Peyer's patch (tissue), 4 donors: ENCODE measurements around the gene S100A1. TPM values are rescaled to one million over a fixed set of nuclear protein-coding genes. Genes with fewer than 3 reads are reported as not detected.

Experiments used
- DNase-seq, 3 donors: peaks; one replicate each; pipeline ENCODE4 v3.0.0-alpha.2; 2017 to 2019
- H3K27ac ChIP-seq, 4 donors: fragments of 200-600 bp; sonication (generic); one replicate each; pipeline ENCODE4 v1.5.1; 2016 to 2019
- H3K27me3 ChIP-seq, 2 donors: fragments of 200-600 bp; sonication (generic); one replicate each; pipeline ENCODE4 v1.5.1; 2019
- H3K36me3 ChIP-seq, 3 donors: fragments of 200-600 bp; sonication (generic); one replicate each; pipeline ENCODE4 v1.5.1; 2016 to 2019
- H3K4me1 ChIP-seq, 4 donors: fragments of 200-600 bp; sonication (generic); one replicate each; pipeline ENCODE4 v1.5.1; 2016 to 2019
- H3K4me3 ChIP-seq, 4 donors: fragments of 200-600 bp; sonication (generic); 1 replicate in 3 of 4; 2 replicates in 1 of 4; pipeline ENCODE4 v1.5.1; 2016 to 2019; ENCODE audit warnings: mild to moderate bottlenecking in 1 of 4
- H3K9me3 ChIP-seq, 4 donors: fragments of 200-600 bp; sonication (generic); one replicate each; pipeline ENCODE4 v1.5.1; 2016 to 2019; ENCODE audit warnings: mild to moderate bottlenecking in 1 of 4
- CTCF ChIP-seq, 6 experiments: fragments of 450-650 bp in 4 of 6; fragments of 200-600 bp in 2 of 6; sonication (generic) in 1 of 6; IDR thresholded peaks; one replicate each; pipeline ENCODE4 v1.5.1; 2017 to 2019; ENCODE audit warnings: antibody characterized with exemption in 6 of 6, mild to moderate bottlenecking in 3 of 6, moderate library complexity in 1 of 6
- POLR2A ChIP-seq, 2 donors: fragments of 450-650 bp; IDR thresholded peaks; one replicate each; pipeline ENCODE4 v1.5.1; 2017; ENCODE audit warnings: antibody characterized with exemption in 2 of 2, mild to moderate bottlenecking in 2 of 2, moderate library complexity in 2 of 2
- total RNA-seq, 4 donors: library from RNA; depleted of rRNA; stranded (reverse); fragments of >200 nt; gene quantifications; one replicate each; pipeline ENCODE4 v1.1.0, GENCODE V29; 2016

Gene S100A1
- total RNA-seq, 4 donors from 2014 or later: not detected

GRCh38 chr1:153643100-153643499, 14.9 kb downstream of the S100A1 start:
- Histone ChIP-seq H3K9me3 (no peaks in the 10 kb centered on the region), H3K4me1 (peaks cover 0 to 8% (median 0%) of the 10 kb centered on the region in 4 donors), H3K27ac (no peak overlapping the region), H3K36me3 (peaks cover 3 to 91% (median 5%) of the 10 kb centered on the region in 3 donors), H3K27me3 (no peaks in the 10 kb centered on the region), H3K4me3 (no peak overlapping the region)
- DNase-seq: peak in 1 of 3 donors; percentile 34
- TF ChIP-seq CTCF (IDR thresholded peaks at IDR 0.05) (no peak), POLR2A (IDR thresholded peaks at IDR 0.05) (no peak)

- TF ChIP-seq POLR2A (IDR thresholded peaks at IDR 0.05) (no peak), CTCF (IDR thresholded peaks at IDR 0.05) (no peak)
- Histone ChIP-seq H3K27ac (no peak overlapping the region), H3K4me3 (no peak overlapping the region), H3K4me1 (peaks cover 0 to 8% (median 0%) of the 10 kb centered on the region in 4 donors), H3K27me3 (no peaks in the 10 kb centered on the region), H3K36me3 (peaks cover 3 to 84% (median 5%) of the 10 kb centered on the region in 3 donors), H3K9me3 (no peaks in the 10 kb centered on the region)
- no peak for DNase-seq
Measured at GRCh38 chr1:153643816-153644215, 15.6 kb downstream of the S100A1 start.

GRCh38 chr1:153646672-153647345, 18.6 kb downstream of the S100A1 start:
- DNase-seq: peak in 1 of 3 donors; percentile 44
- H3K27me3 ChIP-seq: no peaks in the 10 kb centered on the region
- H3K27ac ChIP-seq: no peak overlapping the region
- no peak overlapping the region for H3K4me3 ChIP-seq
- H3K9me3 ChIP-seq: no peaks in the 10 kb centered on the region
- TF ChIP-seq CTCF (IDR thresholded peaks at IDR 0.05) (no peak), POLR2A (IDR thresholded peaks at IDR 0.05) (no peak)
- H3K4me1 ChIP-seq: peaks cover 0 to 8% (median 0%) of the 10 kb centered on the region in 4 donors
- H3K36me3 ChIP-seq: peaks cover 3 to 54% (median 5%) of the 10 kb centered on the region in 3 donors

- H3K9me3 ChIP-seq: no peaks in the 10 kb centered on the region
- DNase-seq: peak in 1 of 3 donors; percentile 39
- H3K4me1 ChIP-seq: peaks cover 0 to 8% (median 0%) of the 10 kb centered on the region in 4 donors
- H3K27ac ChIP-seq: no peak overlapping the region
- H3K4me3 ChIP-seq: no peak overlapping the region
- H3K36me3 ChIP-seq: peaks cover 3 to 49% (median 3%) of the 10 kb centered on the region in 3 donors
- no peaks in the 10 kb centered on the region for H3K27me3 ChIP-seq
- no peak for TF ChIP-seq POLR2A (IDR thresholded peaks at IDR 0.05)
- no peak for TF ChIP-seq CTCF (IDR thresholded peaks at IDR 0.05)
Measured at GRCh38 chr1:153647346-153647714, 19.1 kb downstream of the S100A1 start.

- no peak overlapping the region for H3K27ac ChIP-seq
- no peak overlapping the region for H3K4me3 ChIP-seq
- peaks cover 0 to 7% (median 0%) of the 10 kb centered on the region in 4 donors for H3K4me1 ChIP-seq
- TF ChIP-seq CTCF (IDR thresholded peaks at IDR 0.05) (no peak), POLR2A (IDR thresholded peaks at IDR 0.05) (no peak)
- H3K27me3 ChIP-seq: no peaks in the 10 kb centered on the region
- H3K36me3 ChIP-seq: peaks cover 3 to 41% (median 3%) of the 10 kb centered on the region in 3 donors
- DNase-seq: peak in 2 of 3 donors; percentile 29 to 43
- H3K9me3 ChIP-seq: no peaks in the 10 kb centered on the region
Measured at GRCh38 chr1:153648000-153648643, 19.9 kb downstream of the S100A1 start.
